ENCODE data around the gene UQCRC2. TPM values are rescaled to one million over a fixed set of nuclear protein-coding genes. Genes with fewer than 3 reads are reported as not detected.
"Not testable (repeated sequence)": the region's sequence is repeated elsewhere in the genome, so short reads cannot be mapped to it uniquely, and the experiment has no call there.

Gene UQCRC2
- total and polyA plus RNA-seq, 3 donors from 2014 or later: 103 to 136 (median 114) TPM

DNA sequence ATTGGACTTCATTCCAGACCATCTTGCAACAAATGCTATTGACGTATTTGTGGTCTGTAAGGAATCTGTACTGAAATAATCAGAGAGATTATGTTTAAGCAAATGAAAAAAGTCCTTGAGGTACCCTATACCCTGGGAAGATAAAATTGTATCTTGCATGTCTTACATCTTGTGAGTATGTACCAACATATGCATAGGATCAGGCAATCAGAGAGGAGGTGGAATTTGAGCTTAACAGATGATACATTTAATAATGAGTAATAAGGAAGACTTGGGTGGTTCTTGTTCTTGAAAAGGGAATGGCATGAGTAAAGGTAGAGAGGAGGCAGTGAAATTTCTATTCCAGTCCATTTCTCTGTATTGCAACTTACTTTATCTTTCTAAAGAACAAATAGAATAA is 65.4 kb downstream of the UQCRC2 start:
- no peak overlapping the region for H3K4me3 ChIP-seq
- no peaks in the 10 kb centered on the region for H3K9me3 ChIP-seq
- H3K27ac ChIP-seq: no peak overlapping the region
- intact Hi-C loops (cut with DNase I; ENCODE audit: low total_unique reads): no loop called here
- H3K4me1 ChIP-seq: no peaks in the 10 kb centered on the region
- H3K36me3 ChIP-seq (ENCODE audit: low read depth, missing control alignments): no peaks in the 10 kb centered on the region
- TF ChIP-seq, protein P1, sequence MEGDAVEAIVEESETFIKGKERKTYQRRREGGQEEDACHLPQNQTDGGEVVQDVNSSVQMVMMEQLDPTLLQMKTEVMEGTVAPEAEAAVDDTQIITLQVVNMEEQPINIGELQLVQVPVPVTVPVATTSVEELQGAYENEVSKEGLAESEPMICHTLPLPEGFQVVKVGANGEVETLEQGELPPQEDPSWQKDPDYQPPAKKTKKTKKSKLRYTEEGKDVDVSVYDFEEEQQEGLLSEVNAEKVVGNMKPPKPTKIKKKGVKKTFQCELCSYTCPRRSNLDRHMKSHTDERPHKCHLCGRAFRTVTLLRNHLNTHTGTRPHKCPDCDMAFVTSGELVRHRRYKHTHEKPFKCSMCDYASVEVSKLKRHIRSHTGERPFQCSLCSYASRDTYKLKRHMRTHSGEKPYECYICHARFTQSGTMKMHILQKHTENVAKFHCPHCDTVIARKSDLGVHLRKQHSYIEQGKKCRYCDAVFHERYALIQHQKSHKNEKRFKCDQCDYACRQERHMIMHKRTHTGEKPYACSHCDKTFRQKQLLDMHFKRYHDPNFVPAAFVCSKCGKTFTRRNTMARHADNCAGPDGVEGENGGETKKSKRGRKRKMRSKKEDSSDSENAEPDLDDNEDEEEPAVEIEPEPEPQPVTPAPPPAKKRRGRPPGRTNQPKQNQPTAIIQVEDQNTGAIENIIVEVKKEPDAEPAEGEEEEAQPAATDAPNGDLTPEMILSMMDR (IDR thresholded peaks at IDR 0.05): no peak
- TF ChIP-seq POLR2A (IDR thresholded peaks at IDR 0.05): no peak
- no peaks in the 10 kb centered on the region for H3K27me3 ChIP-seq
- no peak for DNase-seq
- WGBS, 2 donors: 78 to 88% methylated on average over 1 of the region's 1 CpG

GRCh38 chr16:22022151-22022550 is 69.0 kb downstream of the UQCRC2 start:
- intact Hi-C loops (cut with DNase I; ENCODE audit: low total_unique reads): no loop called here
- H3K4me1 ChIP-seq: peaks cover 7% of the 10 kb centered on the region
- no peaks in the 10 kb centered on the region for H3K27me3 ChIP-seq
- no peak overlapping the region for H3K4me3 ChIP-seq
- WGBS, 2 donors: 84 to 95% methylated on average over 5 of the region's 5 CpGs
- H3K36me3 ChIP-seq (ENCODE audit: low read depth, missing control alignments): no peaks in the 10 kb centered on the region
- TF ChIP-seq, protein P1 (IDR thresholded peaks at IDR 0.05): no peak
- TF ChIP-seq POLR2A (IDR thresholded peaks at IDR 0.05): no peak
- no peak for DNase-seq
- H3K27ac ChIP-seq: no peak overlapping the region
- H3K9me3 ChIP-seq: no peaks in the 10 kb centered on the region

DNA sequence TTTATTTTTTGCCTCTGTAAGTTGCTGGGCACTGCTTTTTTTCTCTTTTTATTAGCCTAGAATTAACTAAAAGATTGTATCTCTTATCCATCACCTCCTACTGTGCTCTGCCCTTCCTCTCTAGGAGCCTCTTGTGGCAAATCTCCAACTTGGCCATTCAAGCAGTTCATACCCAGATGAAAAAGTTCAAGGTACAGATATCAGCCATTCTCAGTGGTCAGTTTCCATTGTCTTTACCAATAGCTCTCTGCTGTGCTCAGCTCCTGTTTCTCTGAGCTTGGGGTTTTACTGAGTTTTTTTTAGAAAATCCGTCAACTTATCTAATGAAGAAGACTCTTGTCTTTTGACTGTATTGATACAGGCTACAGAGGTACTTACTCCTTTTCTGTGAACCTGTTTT is 70.3 kb downstream of the UQCRC2 start:
- DNase-seq: no peak
- H3K27me3 ChIP-seq: no peaks in the 10 kb centered on the region
- intact Hi-C loops (cut with DNase I; ENCODE audit: low total_unique reads): no loop called here
- no peaks in the 10 kb centered on the region for H3K9me3 ChIP-seq
- peaks cover 16% of the 10 kb centered on the region for H3K4me1 ChIP-seq
- WGBS, 2 donors: 52 to 83% methylated on average over 1 of the region's 1 CpG
- no peak overlapping the region for H3K27ac ChIP-seq
- no peaks in the 10 kb centered on the region for H3K36me3 ChIP-seq (ENCODE audit: low read depth, missing control alignments)
- TF ChIP-seq POLR2A (IDR thresholded peaks at IDR 0.05): no peak
- TF ChIP-seq, protein P1 (IDR thresholded peaks at IDR 0.05): no peak
- H3K4me3 ChIP-seq: no peak overlapping the region

DNA sequence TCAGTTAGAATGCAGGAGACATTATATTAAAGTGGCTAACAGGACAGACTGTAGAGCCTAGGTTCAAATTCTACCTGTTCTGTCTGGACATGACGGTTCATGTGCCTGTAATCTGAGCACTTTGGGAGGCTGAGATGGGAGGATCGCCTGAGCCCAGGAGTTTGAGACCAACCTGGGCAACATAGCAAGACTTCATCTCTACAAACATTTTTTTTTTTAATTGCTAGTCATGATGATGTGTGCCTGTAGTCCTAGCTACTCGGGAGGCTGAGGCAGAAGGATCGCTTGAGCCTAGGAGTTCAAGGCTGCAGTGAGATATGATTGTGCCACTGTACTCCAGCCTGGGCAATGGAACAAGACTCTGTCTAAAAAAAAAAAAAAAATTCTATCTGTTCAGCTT is 71.6 kb downstream of the UQCRC2 start:
- H3K4me3 ChIP-seq; H3K9me3 ChIP-seq; DNase-seq; H3K27ac ChIP-seq; intact Hi-C loops (cut with DNase I; ENCODE audit: low total_unique reads); H3K36me3 ChIP-seq (ENCODE audit: low read depth, missing control alignments); H3K27me3 ChIP-seq: not testable (repeated sequence)
- 73 to 77% methylated on average over 4 of the region's 4 CpGs for WGBS, 2 donors
- peaks cover 16% of the 10 kb centered on the region for H3K4me1 ChIP-seq

- H3K27ac ChIP-seq: no peak overlapping the region
- 35 to 37% methylated on average over 2 of the region's 2 CpGs for WGBS, 2 donors
- no peaks in the 10 kb centered on the region for H3K36me3 ChIP-seq (ENCODE audit: low read depth, missing control alignments)
- intact Hi-C loops (cut with DNase I; ENCODE audit: low total_unique reads): no loop called here
- peaks cover 24% of the 10 kb centered on the region for H3K4me1 ChIP-seq
- TF ChIP-seq POLR2A (IDR thresholded peaks at IDR 0.05): no peak
- TF ChIP-seq, protein P1 (IDR thresholded peaks at IDR 0.05): no peak
- H3K27me3 ChIP-seq: no peaks in the 10 kb centered on the region
- no peaks in the 10 kb centered on the region for H3K9me3 ChIP-seq
- H3K4me3 ChIP-seq: no peak overlapping the region
- DNase-seq: no peak
Measured at GRCh38 chr16:22027633-22028032, 74.5 kb downstream of the UQCRC2 start.

Measured in testis (tissue), 3 donors.